GM12875 (cell line): ENCODE data around the gene GCNT2.

Experiments used
- H3K4me3 ChIP-seq: one replicate; pipeline ENCODE4 v1.5.1; 2011; ENCODE audit warnings: low read depth, low read length, control low read depth
- CTCF ChIP-seq: IDR thresholded peaks from 2 replicates; pipeline ENCODE4 v1.5.1; 2011; ENCODE audit warnings: low read depth, mild to moderate bottlenecking, control low read depth, inconsistent platforms, low read length, moderate library complexity, borderline replicate concordance; ENCODE audit not compliant: insufficient read depth

GCNT2 gene

GRCh38 chr6:10557913-10558312, 36.8 kb downstream of the GCNT2 start:
- no peak for TF ChIP-seq CTCF
- no peak overlapping the region for H3K4me3 ChIP-seq

DNA sequence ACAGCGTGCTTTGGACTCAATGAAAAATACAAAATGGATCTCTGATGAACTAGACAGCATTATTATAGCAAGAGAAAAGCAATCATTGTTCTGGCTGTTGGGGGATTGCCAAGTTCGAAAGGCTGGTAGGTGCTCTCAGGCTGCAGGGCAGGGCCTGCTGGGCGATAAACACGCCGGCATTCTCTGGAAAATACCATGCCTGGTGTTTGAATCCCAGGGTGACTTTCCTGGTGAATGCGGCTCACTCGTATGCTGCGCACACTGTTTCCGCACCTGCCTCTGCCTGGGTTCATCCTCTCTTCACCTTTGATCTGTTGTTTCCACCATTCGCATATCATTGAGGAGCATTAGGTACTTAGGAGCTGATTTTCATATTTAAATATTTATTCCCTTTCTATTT, 37.4 kb downstream of the GCNT2 start:
- TF ChIP-seq CTCF = no peak
- H3K4me3 ChIP-seq = no peak overlapping the region

GRCh38 chr6:10559522-10560152, 38.5 kb downstream of the GCNT2 start:
- no peak overlapping the region for H3K4me3 ChIP-seq
- TF ChIP-seq CTCF = no peak

DNA sequence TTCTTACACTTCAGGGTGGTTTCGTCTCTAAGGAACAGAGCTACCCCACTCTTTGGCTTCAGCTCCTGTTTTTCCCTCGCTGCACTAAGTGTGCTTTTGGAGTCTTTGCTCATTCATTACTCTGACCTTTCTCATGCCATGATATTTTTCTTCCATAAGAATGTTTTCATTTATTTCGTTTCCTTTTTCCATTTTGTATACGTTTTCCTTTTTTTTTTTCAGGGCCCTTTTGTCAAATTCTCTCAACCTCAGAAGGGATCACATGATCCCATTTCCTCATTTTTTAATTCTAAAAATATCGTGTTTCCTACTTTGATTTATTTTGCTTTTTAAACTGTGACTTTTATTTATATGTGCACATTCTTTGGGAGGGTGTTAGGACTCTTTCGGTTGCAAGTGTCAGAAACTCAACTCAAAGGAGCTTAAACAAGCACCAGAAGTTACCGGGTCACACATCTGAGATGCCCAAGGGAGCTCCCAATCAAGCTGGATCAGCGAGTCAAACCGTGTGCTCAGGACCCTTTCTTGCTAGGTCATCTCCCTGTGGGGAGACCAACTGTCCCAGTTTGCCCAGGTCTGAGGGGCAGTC, 40.6 kb downstream of the GCNT2 start:
- no peak for TF ChIP-seq CTCF
- no peak overlapping the region for H3K4me3 ChIP-seq

DNA sequence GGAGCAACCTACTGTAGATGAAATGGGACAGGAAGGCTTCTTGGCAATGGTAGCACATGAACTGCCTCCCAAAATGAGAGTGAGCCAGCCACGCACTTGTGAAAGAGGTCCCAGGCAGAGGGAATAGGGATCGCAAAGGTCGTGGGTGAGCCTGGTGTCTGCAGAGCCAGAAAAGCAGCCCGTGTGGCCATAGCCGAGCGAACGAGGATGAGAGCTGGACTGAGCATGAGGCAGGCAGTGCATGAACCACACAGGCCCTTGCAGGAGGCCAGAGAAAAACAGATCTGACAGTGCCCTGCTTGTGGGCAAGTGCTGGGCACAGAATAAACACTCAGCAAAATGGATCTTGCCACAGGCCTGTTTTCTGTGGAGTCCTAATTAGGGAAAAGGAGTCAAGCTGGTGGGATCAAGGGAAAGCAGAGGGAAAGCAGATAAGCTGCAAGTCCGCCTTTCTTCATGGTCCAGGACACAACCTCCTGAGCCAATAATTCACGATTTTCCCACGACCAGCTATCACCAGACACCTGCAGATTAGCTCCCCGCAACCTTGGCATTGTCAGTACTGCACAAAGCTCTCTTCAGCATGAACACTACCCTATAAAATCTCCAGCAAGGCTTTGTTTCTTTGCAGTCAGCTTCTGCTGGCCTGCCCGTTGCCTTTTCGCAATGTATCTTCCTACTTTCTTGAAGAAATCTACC, 44.0 kb downstream of the GCNT2 start:
- H3K4me3 ChIP-seq = no peak overlapping the region
- TF ChIP-seq CTCF = no peak

- H3K4me3 ChIP-seq = no peak overlapping the region
- no peak for TF ChIP-seq CTCF
Measured at GRCh38 chr6:10565913-10566312, 44.8 kb downstream of the GCNT2 start.
